ENCODE results near the gene FREM2.

The FREM2 gene

DNA sequence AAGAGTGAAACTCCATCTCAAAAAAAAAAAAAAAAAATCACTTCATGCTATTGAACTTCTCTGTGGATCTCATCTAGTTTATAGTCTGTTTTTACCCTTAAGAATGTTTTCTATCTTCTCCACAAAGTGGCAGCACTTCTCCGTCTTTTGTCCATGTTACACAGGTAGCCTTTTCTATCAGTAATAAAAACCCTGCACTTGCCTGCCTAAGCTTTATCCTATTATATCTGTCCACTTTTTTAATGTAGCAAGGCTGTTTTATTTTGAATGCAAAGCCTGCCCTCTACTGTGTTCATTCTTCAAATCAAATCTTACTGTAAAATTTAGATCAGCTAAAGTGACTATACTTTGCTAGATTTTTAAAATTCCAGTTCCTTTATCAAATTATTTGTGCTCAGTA is 179.8 kb downstream of the FREM2 start:
- H3K9me3 ChIP-seq (ENCODE audit: insufficient read depth, low read length), result no peaks in the 10 kb centered on the region
- no peak overlapping the region for H3K9ac ChIP-seq (ENCODE audit: low read length)
- H2AFZ ChIP-seq (ENCODE audit: low read depth, low read length, severe bottlenecking), result no peak overlapping the region
- H3F3A ChIP-seq (ENCODE audit: insufficient read depth), result no peaks in the 10 kb centered on the region
- H3K36me3 ChIP-seq (ENCODE audit: low read length), result no peaks in the 10 kb centered on the region
- H3K27ac ChIP-seq (ENCODE audit: low read depth, low read length), result no peak overlapping the region
- no peaks in the 10 kb centered on the region for H3K79me2 ChIP-seq (ENCODE audit: insufficient read depth, low read length)
- no peak overlapping the region for H3K4me2 ChIP-seq (ENCODE audit: low read depth, low read length, poor library complexity, severe bottlenecking)
- H3K4me3 ChIP-seq (ENCODE audit: insufficient read depth, low read length, poor library complexity, severe bottlenecking), result no peak overlapping the region
- TF ChIP-seq, protein P1, sequence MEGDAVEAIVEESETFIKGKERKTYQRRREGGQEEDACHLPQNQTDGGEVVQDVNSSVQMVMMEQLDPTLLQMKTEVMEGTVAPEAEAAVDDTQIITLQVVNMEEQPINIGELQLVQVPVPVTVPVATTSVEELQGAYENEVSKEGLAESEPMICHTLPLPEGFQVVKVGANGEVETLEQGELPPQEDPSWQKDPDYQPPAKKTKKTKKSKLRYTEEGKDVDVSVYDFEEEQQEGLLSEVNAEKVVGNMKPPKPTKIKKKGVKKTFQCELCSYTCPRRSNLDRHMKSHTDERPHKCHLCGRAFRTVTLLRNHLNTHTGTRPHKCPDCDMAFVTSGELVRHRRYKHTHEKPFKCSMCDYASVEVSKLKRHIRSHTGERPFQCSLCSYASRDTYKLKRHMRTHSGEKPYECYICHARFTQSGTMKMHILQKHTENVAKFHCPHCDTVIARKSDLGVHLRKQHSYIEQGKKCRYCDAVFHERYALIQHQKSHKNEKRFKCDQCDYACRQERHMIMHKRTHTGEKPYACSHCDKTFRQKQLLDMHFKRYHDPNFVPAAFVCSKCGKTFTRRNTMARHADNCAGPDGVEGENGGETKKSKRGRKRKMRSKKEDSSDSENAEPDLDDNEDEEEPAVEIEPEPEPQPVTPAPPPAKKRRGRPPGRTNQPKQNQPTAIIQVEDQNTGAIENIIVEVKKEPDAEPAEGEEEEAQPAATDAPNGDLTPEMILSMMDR (IDR thresholded peaks at IDR 0.05; ENCODE audit: insufficient read depth, low read length, poor library complexity, severe bottlenecking), result no peak
- TF ChIP-seq EZH2phosphoT487 (conservative IDR thresholded peaks at IDR 0.05; ENCODE audit: low read length), result no peak
- H4K20me1 ChIP-seq (ENCODE audit: low read depth, low read length), result no peaks in the 10 kb centered on the region
- no peaks in the 10 kb centered on the region for H3K27me3 ChIP-seq (ENCODE audit: low read length)
- H3K9me2 ChIP-seq (replicated peaks; ENCODE audit: insufficient read depth, low read length), result no peaks in the 10 kb centered on the region

DNA sequence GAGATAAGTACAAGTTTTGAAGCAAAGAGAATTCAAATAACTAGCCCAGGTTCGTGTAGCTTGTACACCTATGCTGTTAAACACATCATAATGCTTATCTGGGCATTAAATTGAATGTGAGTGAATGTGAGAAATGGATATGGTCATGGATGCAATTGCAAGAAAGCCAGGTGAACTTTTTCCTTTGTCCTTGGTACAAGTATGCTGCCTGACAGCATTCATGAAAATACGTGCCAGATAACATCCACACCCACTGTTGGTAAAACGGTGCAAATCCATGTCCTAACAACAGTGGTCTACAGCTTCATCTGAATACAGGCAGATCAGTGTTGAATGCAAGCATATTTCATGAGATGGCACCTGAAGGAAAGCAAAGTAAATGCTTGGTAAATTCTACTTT is 181.5 kb downstream of the FREM2 start:
- no peak overlapping the region for H3K4me3 ChIP-seq (ENCODE audit: insufficient read depth, low read length, poor library complexity, severe bottlenecking)
- no peaks in the 10 kb centered on the region for H3K79me2 ChIP-seq (ENCODE audit: insufficient read depth, low read length)
- H3K9ac ChIP-seq (ENCODE audit: low read length), result no peak overlapping the region
- no peaks in the 10 kb centered on the region for H3K9me2 ChIP-seq (replicated peaks; ENCODE audit: insufficient read depth, low read length)
- no peak overlapping the region for H3K4me2 ChIP-seq (ENCODE audit: low read depth, low read length, poor library complexity, severe bottlenecking)
- TF ChIP-seq, protein P1 (IDR thresholded peaks at IDR 0.05; ENCODE audit: insufficient read depth, low read length, poor library complexity, severe bottlenecking), result no peak
- no peak for TF ChIP-seq EZH2phosphoT487 (conservative IDR thresholded peaks at IDR 0.05; ENCODE audit: low read length)
- H3F3A ChIP-seq (ENCODE audit: insufficient read depth), result no peaks in the 10 kb centered on the region
- no peak overlapping the region for H2AFZ ChIP-seq (ENCODE audit: low read depth, low read length, severe bottlenecking)
- no peaks in the 10 kb centered on the region for H3K9me3 ChIP-seq (ENCODE audit: insufficient read depth, low read length)
- H3K27ac ChIP-seq (ENCODE audit: low read depth, low read length), result no peak overlapping the region
- no peaks in the 10 kb centered on the region for H3K36me3 ChIP-seq (ENCODE audit: low read length)
- H4K20me1 ChIP-seq (ENCODE audit: low read depth, low read length), result no peaks in the 10 kb centered on the region
- no peaks in the 10 kb centered on the region for H3K27me3 ChIP-seq (ENCODE audit: low read length)

DNA sequence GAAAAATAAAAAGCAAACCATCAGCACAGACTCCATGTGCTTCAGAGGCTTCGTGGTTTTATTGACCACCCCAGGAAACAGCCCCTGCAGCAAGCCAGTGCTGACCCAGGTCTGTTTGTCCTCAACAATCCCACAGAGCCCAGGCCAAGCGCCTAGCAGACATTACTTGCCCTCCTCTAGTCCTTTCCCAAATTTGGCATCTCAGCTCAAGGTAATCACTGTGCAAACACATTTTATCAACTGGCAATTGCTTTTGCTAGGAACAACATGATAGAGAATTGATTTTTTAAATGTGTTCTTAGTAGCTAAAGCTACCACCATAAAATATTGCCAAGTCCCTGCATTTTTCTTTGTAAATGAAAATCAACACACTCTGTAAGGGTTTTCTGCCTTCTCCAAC is 182.0 kb downstream of the FREM2 start:
- Histone ChIP-seq H3K4me2 (ENCODE audit: low read depth, low read length, poor library complexity, severe bottlenecking) (no peak overlapping the region), H3F3A (ENCODE audit: insufficient read depth) (no peaks in the 10 kb centered on the region), H3K79me2 (ENCODE audit: insufficient read depth, low read length) (no peaks in the 10 kb centered on the region), H3K27ac (ENCODE audit: low read depth, low read length) (no peak overlapping the region), H3K36me3 (ENCODE audit: low read length) (no peaks in the 10 kb centered on the region), H3K27me3 (ENCODE audit: low read length) (no peaks in the 10 kb centered on the region), H3K9me2 (replicated peaks; ENCODE audit: insufficient read depth, low read length) (no peaks in the 10 kb centered on the region), H3K9ac (ENCODE audit: low read length) (no peak overlapping the region), H2AFZ (ENCODE audit: low read depth, low read length, severe bottlenecking) (no peak overlapping the region), H3K9me3 (ENCODE audit: insufficient read depth, low read length) (no peaks in the 10 kb centered on the region), H3K4me3 (ENCODE audit: insufficient read depth, low read length, poor library complexity, severe bottlenecking) (no peak overlapping the region), H4K20me1 (ENCODE audit: low read depth, low read length) (no peaks in the 10 kb centered on the region)
- TF ChIP-seq EZH2phosphoT487 (conservative IDR thresholded peaks at IDR 0.05; ENCODE audit: low read length), result no peak
- TF ChIP-seq, protein P1 (IDR thresholded peaks at IDR 0.05; ENCODE audit: insufficient read depth, low read length, poor library complexity, severe bottlenecking), result no peak
